Cerebellar nuclear complex (tissue), 1 donor: ENCODE measurements around the gene UGT1A7.

ENCODE experiments used
- DNase-seq, 2 experiments: peaks; one replicate each; lab custom pipeline; 2025; lab: John Stamatoyannopoulos, UW

The UGT1A7 gene

DNA sequence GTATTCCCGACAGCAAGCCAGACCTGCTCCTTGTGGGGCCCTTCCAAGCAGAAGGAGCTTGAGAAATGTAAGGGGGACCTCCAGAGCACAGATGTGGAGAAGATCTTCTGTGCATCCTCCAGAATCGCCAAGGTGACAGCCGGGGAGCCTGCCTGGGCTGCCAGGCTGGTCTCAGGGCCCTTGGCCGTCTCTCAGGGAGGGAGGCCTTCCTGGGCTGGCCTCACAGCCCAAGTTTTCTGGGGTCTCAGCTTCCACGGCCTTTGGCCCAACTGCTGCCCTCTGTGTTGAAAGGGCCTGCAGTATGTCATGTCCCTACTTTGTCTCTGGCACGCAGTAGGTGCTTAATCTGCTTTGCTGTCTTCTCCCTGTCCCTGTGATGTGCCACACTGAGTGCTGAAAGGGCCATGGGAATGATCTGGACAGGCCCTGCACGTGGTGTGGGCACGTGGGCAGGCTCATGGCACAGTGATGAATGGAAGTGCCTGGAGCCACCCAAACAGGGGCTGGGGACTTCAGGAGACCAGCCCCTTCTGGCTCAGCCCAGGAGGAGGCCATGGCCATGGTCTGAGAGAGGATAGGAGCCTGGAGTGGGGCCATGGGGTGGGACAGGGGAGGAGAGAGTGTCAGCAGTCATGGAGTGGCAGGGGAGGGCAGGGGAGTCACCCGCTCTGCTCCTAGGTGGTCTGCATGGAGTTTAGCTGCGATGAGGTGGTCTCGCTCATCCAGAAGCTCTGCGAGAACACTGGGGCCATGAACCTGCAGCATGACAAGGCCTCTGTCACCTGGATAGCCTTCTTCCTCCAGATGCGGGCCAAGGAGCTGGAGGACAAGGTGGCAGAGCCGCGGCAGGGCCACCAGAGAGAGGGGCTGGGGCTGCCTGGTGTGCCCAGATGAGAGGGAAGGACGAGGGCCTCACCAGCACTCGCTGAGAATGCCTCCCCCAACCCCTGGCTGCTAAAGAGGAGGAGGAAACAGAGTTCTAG is 137.2 kb downstream of the UGT1A7 start:
- no peak for DNase-seq

GRCh38 chr2:233819884-233820773 is 138.4 kb downstream of the UGT1A7 start:
- no peak for DNase-seq

- DNase-seq = no peak
Measured at GRCh38 chr2:233820774-233821105, 139.0 kb downstream of the UGT1A7 start.

- no peak for DNase-seq
Measured at GRCh38 chr2:233821196-233821595, 139.5 kb downstream of the UGT1A7 start.

DNA sequence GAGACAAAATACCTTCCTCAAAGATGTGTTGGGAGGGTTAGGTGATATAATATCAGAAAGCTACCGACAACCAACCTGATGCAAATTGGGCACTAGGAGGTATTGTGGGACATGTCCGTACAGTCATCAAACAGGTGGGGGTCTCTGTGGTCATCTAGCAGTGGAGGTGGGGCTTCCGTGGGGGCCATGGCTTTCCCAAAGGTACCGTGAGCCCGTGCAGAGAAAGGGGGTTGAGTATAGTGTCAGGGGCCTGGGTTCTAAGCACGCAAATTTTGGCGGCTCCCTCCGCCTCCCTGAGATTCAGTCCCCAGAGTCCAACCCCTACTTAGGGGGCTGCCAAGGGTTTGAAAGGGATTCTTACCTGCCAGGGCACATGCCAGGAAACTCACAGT is 140.0 kb downstream of the UGT1A7 start:
- DNase-seq = no peak

GRCh38 chr2:233822101-233822771 is 140.5 kb downstream of the UGT1A7 start:
- no peak for DNase-seq
